Uterus (tissue), 2 donors: ENCODE measurements around the gene SLC22A16.

Source experiments
- CTCF ChIP-seq, 4 experiments: fragments of 200-600 bp in 2 of 4; fragments of 450-650 bp in 2 of 4; sonication (generic) in 2 of 4; IDR thresholded peaks; one replicate each; pipeline ENCODE4 v1.5.1; 2016 to 2019; ENCODE audit warnings: antibody characterized with exemption in 4 of 4, mild to moderate bottlenecking in 2 of 4, moderate library complexity in 1 of 4
- POLR2A ChIP-seq, 2 donors: fragments of 450-650 bp; IDR thresholded peaks; one replicate each; pipeline ENCODE4 v1.6.1; 2016; ENCODE audit warnings: antibody characterized with exemption in 2 of 2, mild to moderate bottlenecking in 1 of 2, moderate library complexity in 1 of 2

- no peak for TF ChIP-seq CTCF (IDR thresholded peaks at IDR 0.05)
- TF ChIP-seq POLR2A (IDR thresholded peaks at IDR 0.05): no peak
These were observed 44.0 kb downstream of the SLC22A16 start for GRCh38 chr6:110432285-110432900.
